Measurements from ENCODE around the gene C5orf34. TPM values are rescaled to one million over a fixed set of nuclear protein-coding genes. Genes with fewer than 3 reads are reported as not detected.
"Not testable (repeated sequence)": the region's sequence is repeated elsewhere in the genome, so short reads cannot be mapped to it uniquely, and the experiment has no call there.

The C5orf34 gene
- total and polyA plus RNA-seq, 3 experiments from 2014 or later = 0.91 to 9.0 (median 7.4) TPM

DNA sequence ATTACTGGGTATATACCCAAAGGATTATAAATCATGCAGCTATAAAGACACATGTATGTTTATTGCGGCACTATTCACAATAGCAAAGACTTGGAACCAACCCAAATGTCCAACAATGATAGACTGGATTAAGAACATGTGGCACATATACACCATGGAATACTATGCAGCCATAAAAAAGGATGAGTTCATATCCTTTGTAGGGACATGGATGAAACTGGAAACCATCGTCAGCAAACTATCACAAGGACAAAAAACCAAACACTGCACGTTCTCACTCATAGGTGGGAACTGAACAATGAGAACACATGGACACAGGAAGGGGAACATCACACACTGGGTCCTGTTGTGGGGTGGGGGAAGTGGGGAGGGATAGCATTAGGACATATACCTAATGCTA is 49.5 kb downstream of the C5orf34 start:
- not testable (repeated sequence) for H3K4me3 Mint-ChIP-seq

GRCh38 chr5:43461066-43461465 is 53.9 kb downstream of the C5orf34 start:
- ChIA-PET POLR2A (no interaction called here), CTCF (no interaction called here)
- H3K4me1 Mint-ChIP-seq = peaks cover 6 to 22% (median 10%) of the 10 kb centered on the region in 3 donors

More for the DNA sequence above, 49.5 kb downstream of the C5orf34 start:
- H3K27me3 ChIP-seq (ENCODE audit: insufficient read depth, low read length, poor library complexity, severe bottlenecking); POLR2A ChIA-PET; H3K36me3 ChIP-seq (ENCODE audit: insufficient read depth, low read length); DNase-seq; H3K27ac Mint-ChIP-seq; H3K27me3 Mint-ChIP-seq; H3K4me1 ChIP-seq (ENCODE audit: insufficient read depth, low read length); H3K27ac ChIP-seq (ENCODE audit: low read depth, low read length); H3K4me3 ChIP-seq (ENCODE audit: low read length); H3K9me3 ChIP-seq (ENCODE audit: low read length); CTCF ChIA-PET: not testable (repeated sequence)
- Mint-ChIP-seq H3K9me3 (peaks cover 9 to 21% (median 16%) of the 10 kb centered on the region in 5 donors), H3K36me3 (peaks cover 25 to 55% (median 42%) of the 10 kb centered on the region in 3 donors), H3K4me1 (peaks cover 10 to 35% (median 14%) of the 10 kb centered on the region in 3 donors)

DNA sequence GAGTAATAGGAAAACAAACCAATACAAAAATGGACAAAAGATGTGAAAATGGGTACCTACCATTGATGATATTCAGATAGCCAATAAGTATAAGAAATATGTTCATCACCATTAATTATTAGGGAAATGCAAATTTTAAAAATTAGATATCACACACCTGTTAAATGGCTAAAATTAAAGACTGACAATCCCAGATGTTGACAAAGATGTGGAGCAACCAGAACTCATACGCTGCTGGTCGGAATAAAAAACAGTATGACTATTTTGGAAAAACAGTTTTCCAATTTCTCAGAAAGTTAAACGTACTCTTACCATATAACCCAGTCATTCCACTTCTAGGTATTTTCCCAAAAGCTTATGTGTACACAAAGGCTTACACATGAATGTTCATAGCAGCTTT is 58.4 kb downstream of the C5orf34 start:
- peaks cover 0 to 7% (median 2%) of the 10 kb centered on the region in 5 donors for H3K9me3 Mint-ChIP-seq
- no peak for DNase-seq
- Histone ChIP-seq H3K4me3 (ENCODE audit: low read length) (no peak overlapping the region), H3K27ac (ENCODE audit: low read depth, low read length) (no peak overlapping the region), H3K9me3 (ENCODE audit: low read length) (no peaks in the 10 kb centered on the region), H3K36me3 (ENCODE audit: insufficient read depth, low read length) (no peaks in the 10 kb centered on the region), H3K27me3 (ENCODE audit: insufficient read depth, low read length, poor library complexity, severe bottlenecking) (no peaks in the 10 kb centered on the region), H3K4me1 (ENCODE audit: insufficient read depth, low read length) (no peaks in the 10 kb centered on the region)
- CTCF ChIA-PET = no interaction called here
- no peak overlapping the region for H3K27ac Mint-ChIP-seq
- peaks cover 2 to 9% (median 4%) of the 10 kb centered on the region in 3 donors for H3K4me1 Mint-ChIP-seq
- no peaks in the 10 kb centered on the region for H3K27me3 Mint-ChIP-seq
- H3K4me3 Mint-ChIP-seq = no peak overlapping the region
- peaks cover 35 to 58% (median 53%) of the 10 kb centered on the region in 3 donors for H3K36me3 Mint-ChIP-seq
- POLR2A ChIA-PET = interaction anchor here (1.0 kb wide), 1 partner anchor 27 kb away, joined by 4 read pairs; the partner anchor contains the start of gene TMEM267

More at GRCh38 chr5:43461066-43461465, 53.9 kb downstream of the C5orf34 start:
- Histone ChIP-seq H3K9me3 (ENCODE audit: low read length) (no peaks in the 10 kb centered on the region), H3K4me3 (ENCODE audit: low read length) (no peak overlapping the region), H3K4me1 (ENCODE audit: insufficient read depth, low read length) (no peaks in the 10 kb centered on the region), H3K27ac (ENCODE audit: low read depth, low read length) (no peak overlapping the region), H3K36me3 (ENCODE audit: insufficient read depth, low read length) (no peaks in the 10 kb centered on the region), H3K27me3 (ENCODE audit: insufficient read depth, low read length, poor library complexity, severe bottlenecking) (no peaks in the 10 kb centered on the region)
- Mint-ChIP-seq H3K27me3 (no peaks in the 10 kb centered on the region), H3K9me3 (peaks cover 2 to 8% (median 4%) of the 10 kb centered on the region in 5 donors), H3K36me3 (peaks cover 17 to 47% (median 32%) of the 10 kb centered on the region in 3 donors), H3K27ac (no peak overlapping the region), H3K4me3 (no peak overlapping the region)
- no peak for DNase-seq

DNA sequence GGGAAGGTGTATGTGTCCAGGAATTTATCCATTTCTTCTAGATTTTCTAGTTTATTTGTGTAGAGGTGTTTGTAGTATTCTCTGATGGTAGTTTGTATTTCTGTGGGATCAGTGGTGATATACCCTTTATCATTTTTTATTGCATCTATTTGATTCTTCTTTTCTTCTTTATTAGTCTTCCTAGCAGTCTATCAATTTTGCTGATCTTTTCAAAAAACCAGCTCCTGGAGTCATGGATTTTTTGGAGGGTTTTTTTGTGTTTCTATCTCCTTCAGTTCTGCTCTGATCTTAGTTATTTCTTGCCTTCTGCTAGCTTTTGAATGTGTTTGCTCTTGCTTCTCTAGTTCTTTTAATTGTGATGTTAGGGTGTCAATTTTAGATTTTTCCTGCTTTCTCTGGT is 73.4 kb downstream of the C5orf34 start:
- Mint-ChIP-seq H3K9me3 (peaks cover 27 to 76% (median 62%) of the 10 kb centered on the region in 5 donors), H3K27ac (peak overlapping the region in 1 of 8 donors; percentile 24), H3K36me3 (peaks cover 20 to 49% (median 30%) of the 10 kb centered on the region in 3 donors)
- H3K9me3 ChIP-seq (ENCODE audit: low read length); H3K36me3 ChIP-seq (ENCODE audit: insufficient read depth, low read length); CTCF ChIA-PET; H3K27me3 Mint-ChIP-seq; H3K27me3 ChIP-seq (ENCODE audit: insufficient read depth, low read length, poor library complexity, severe bottlenecking); DNase-seq; POLR2A ChIA-PET; H3K4me1 Mint-ChIP-seq; H3K4me3 ChIP-seq (ENCODE audit: low read length); H3K4me1 ChIP-seq (ENCODE audit: insufficient read depth, low read length); H3K27ac ChIP-seq (ENCODE audit: low read depth, low read length); H3K4me3 Mint-ChIP-seq: not testable (repeated sequence)

DNA sequence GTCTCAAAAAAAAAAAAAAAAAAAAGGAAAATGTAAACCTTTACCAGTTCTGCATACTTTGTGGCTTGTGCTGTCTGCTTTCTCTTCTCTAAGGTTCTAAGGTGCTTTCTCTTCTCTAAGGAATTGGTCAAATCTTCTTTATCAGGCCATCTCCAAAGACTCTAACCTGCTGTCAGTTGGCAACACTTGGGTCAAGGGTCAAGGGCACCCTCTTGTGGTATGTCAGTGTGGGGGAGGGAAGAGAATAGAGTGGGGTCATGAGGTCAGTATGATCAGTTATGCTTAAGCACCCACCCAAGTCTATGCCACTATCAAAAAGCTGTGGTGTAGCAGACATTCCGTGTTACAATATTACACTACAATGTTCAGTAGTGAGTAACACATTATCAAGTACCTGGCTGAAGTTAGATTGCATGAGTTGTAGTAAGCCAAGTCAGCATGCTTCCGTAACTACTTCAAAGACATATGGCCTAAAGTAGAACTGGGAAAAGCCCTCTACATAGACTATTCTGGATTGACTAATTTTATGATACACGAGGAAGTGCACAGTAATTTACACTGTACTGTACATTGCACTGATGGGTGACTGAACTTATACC is 77.8 kb downstream of the C5orf34 start:
- peaks cover 18 to 51% (median 42%) of the 10 kb centered on the region in 5 donors for H3K9me3 Mint-ChIP-seq
- no peaks in the 10 kb centered on the region for H3K4me1 Mint-ChIP-seq
- H3K36me3 Mint-ChIP-seq = peaks cover 0 to 9% (median 5%) of the 10 kb centered on the region in 3 donors
- Histone ChIP-seq H3K36me3 (ENCODE audit: insufficient read depth, low read length) (no peaks in the 10 kb centered on the region), H3K27ac (ENCODE audit: low read depth, low read length) (no peak overlapping the region), H3K4me3 (ENCODE audit: low read length) (no peak overlapping the region), H3K4me1 (ENCODE audit: insufficient read depth, low read length) (no peaks in the 10 kb centered on the region), H3K9me3 (ENCODE audit: low read length) (no peaks in the 10 kb centered on the region), H3K27me3 (ENCODE audit: insufficient read depth, low read length, poor library complexity, severe bottlenecking) (no peaks in the 10 kb centered on the region)
- H3K4me3 Mint-ChIP-seq = no peak overlapping the region
- POLR2A ChIA-PET = no interaction called here
- CTCF ChIA-PET = no interaction called here
- DNase-seq = no peak
- no peak overlapping the region for H3K27ac Mint-ChIP-seq
- H3K27me3 Mint-ChIP-seq = no peaks in the 10 kb centered on the region

Other genes with a start within 250 kb of the C5orf34 start
- 10 to 100 TPM; 70.3 to 75.1 TPM for gene HMGCS1, start 201.7 kb downstream of the C5orf34 start, total RNA-seq
- gene HMGCS1, start 201.7 kb downstream of the C5orf34 start, polyA plus RNA-seq = 9.4 TPM
- 1 to 10 TPM; 8.4 to 8.6 TPM for gene CCL28, start 102.8 kb downstream of the C5orf34 start, total RNA-seq
- gene CCL28, start 102.8 kb downstream of the C5orf34 start, polyA plus RNA-seq = 7.5 TPM
- 10 to 100 TPM; 18.4 to 19.6 TPM for gene TMEM267, start 31.3 kb downstream of the C5orf34 start, total RNA-seq
- 21.2 TPM for gene TMEM267, start 31.3 kb downstream of the C5orf34 start, polyA plus RNA-seq
- 10 to 100 TPM; 57.2 to 59.3 TPM for gene PAIP1, start 41.9 kb upstream of the C5orf34 start, total RNA-seq
- gene PAIP1, start 41.9 kb upstream of the C5orf34 start, polyA plus RNA-seq = 40.4 TPM
- 10 to 100 TPM; 79.7 to 87.3 TPM for gene NNT, start 88.0 kb upstream of the C5orf34 start, total RNA-seq
- gene NNT, start 88.0 kb upstream of the C5orf34 start, polyA plus RNA-seq = 43.5 TPM

Data from CD8-positive, alpha-beta memory T cell (primary cell).